Superior temporal gyrus (tissue), 1 donor: ENCODE data around the gene AUTS2.
A peak's percentile ranks its signal among the peaks of the same experiment; 100 is the strongest.

Experiments used
- DNase-seq: peaks from one replicate; pipeline ENCODE4 v3.0.0-alpha.2; 2016; ENCODE audit errors: extremely low spot score

AUTS2 gene

DNA sequence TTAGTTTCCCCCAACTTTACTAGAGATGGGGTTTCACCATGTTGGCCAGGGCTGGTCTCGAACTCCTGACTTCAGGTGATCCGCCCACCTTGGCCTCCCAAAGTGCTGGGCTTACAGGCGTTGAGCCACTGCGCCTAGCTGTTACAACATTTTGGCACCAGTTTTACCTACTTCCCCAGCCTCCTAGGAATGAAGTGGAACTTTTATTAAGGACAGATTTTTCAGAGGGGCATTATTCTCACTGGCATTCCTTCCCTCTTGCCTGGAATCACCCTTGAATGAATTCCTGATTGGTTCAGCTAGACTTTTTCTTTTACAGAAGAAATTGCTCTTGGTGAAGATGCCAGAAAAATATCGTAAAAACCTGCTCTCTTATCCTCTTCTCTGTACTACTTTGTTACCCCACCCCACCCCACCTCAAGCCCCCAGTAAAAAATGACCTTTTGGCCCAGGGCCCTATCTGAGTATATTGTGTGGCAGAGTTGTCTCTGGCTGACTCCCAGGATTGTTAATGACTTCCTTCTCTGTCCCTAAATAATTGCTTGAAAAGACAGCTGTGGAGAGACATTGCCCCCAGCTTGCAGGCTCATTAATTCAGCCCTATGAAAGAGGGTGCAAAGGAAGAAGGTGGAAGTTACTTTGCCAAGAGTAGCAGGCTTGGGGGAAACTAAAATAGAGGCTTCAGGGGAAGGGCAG is 189.6 kb downstream of the AUTS2 start:
- no peak for DNase-seq

DNA sequence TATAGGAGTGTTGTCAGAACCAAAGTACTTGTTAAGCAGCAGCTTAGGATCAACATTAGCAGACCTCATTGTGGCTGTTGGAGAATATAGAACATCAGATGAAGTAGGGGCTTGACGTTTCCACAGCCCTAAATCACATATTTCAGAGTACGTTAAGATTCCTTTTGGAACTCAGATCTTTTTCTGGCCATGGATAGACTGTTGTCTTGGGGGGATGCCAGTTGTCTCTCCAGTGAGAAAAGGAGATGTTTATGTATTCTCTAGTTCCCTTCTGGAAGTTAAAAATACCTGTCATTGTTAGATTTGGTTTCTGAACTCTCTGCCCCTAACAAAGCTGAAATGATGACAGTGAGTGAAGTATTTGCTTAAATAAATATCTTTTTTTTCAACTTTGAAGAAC is 191.3 kb downstream of the AUTS2 start:
- no peak for DNase-seq

DNA sequence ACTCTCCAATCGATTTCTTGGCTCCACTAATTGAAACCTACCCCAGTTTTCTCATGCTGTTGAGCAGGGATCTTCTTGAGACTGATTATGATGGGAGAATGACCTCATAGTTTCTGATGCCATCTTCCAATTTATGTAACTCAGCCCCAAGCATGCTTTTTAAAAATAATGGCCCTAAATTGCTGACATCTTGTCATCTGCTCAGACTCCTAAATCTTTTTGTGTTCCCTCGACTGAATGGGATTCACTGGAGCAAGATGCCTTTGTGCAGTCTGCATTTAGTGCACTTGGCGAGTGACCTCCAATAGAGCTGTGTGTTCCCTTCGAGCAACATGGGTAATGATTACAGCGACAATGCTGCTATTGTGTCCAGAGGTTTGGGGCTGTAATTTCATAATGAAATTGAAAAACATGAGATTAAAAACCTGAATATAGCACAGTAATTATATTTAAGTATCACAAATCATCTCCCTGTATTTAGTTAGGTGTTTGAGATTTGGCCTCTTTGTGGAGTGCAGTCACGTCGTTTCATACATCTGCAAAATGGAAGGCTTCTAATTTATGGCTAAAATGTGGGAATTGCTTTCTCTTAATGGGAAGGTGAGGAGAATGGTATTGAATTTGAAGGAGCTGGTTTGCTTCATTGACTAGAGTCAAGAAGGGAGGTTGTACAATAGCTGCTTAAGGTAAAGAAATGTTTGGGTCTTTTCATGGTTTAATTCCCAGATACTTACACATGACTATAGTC is 192.9 kb downstream of the AUTS2 start:
- peak; percentile 73 for DNase-seq

DNA sequence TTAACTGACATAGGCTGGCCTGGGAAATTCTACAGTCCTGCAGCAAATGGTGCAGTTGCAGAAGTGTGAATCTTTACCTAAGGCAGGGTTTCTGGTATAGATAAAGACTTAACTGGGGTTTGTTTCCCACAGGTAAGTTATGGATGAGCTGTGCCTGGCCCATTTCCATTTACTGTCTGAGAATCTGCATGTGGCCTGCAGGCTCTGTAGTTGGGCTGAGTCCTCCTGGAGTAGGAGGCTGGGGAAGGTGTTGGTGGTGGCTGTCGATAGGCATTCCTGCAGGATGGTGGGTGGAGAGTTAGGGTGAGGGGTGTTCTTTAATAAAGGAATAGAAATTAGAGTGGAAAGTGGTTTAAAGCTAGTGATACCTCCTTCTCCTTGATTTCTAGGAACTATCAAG is 193.5 kb downstream of the AUTS2 start:
- DNase-seq = no peak

DNA sequence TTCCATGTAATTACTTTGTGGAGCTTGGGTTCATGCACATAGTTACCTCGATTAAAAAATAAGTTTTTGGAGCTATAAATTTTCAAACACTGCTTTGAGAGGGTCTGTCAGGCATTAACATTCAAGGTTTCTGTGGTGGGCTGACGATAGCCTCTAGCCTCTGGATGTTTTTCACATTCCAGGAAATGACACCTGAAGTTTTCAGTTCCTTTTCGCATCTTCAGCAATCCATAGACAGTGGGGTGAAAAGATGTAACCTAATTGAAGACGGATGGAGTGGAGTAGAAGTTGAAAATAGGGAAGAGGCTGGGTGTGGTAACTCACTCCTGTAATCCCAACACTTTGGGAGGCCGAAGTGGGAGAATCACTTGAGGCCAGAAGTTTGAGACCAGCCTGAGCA is 197.7 kb downstream of the AUTS2 start:
- DNase-seq = no peak

DNA sequence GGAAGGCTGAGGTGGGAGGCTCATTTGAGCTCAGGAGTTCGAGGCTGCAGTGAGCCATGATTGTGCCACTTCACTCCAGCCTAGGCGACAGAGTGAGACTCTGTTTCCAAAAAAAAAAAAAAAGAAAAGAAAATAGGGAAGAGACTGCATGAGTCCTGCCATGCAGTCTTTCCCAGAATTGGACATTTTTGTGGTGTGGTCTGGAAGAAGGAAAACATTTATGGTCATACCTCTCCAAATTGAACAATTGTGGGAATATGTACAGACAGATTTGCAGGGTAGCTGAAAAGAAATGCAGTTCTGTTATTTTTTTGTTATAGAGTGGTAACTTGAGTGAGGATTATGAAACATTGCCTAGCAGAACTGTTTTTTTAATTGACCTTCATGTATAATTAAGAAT is 198.1 kb downstream of the AUTS2 start:
- no peak for DNase-seq

DNA sequence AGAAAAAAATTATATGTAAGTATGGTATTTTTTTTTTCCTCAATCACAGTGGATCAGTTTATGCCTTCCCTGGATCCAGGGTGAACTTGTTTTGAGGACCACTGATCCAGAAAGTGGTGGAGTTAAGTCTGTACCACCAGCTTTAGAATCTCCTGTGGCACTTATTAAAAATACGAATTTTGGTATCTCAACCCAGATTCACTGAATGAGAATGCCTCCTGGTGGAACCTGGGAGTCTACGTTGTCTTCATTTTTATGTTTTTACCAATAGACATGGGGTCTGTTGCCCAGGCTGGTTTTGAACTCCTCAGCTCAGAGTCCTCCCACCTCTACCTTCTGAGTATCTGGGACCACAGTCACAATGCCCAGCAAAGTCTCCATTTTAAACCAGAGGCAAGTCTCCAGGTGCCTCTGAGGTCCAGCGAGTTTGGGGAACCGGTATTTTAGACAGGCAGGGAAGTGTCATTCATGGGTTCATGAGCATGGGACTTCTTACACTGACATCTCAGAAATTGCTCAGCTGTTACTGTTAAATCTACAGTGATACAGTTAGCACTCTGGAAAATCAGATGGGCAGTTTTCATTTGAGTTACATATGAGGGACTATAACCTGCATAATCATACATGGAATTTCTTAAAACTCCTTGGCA is 200.9 kb downstream of the AUTS2 start:
- no peak for DNase-seq

DNA sequence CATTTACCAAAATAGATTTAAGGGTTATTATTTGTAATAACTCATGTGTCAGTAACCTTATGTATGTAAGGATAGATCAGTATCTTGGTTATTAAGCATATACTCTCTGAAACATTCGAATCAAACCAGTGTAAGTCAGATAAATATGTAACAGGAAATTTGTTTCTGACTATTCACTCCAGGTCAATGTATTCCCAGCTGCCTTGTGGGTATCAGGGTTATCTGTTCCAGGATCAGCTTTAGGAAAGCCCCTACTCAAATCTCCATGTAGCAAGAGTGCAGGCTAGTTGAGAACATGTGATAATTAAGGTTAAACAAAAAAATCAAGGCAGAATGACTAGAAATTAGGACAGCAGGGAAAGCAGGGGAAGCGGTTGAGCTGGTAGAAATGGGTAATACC is 201.7 kb downstream of the AUTS2 start:
- no peak for DNase-seq

DNA sequence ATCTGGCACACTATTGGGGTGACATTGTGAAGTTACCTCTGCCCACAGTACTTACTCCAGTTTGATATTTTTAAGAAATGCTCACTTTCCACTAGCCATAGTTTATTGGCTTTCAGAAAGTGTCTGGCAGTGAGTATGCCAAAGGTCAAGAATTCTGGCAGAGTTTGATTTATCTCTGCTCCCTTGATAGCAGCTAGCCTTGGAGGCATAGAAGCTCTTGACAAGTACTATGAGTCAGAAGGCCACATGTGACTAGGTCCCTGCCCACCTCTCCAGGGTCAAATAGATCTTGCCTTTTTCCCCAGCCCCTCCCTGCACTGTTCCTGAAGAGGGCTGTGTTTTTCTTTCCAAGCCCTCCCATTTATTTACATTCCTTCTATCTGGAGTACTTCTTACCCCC is 202.2 kb downstream of the AUTS2 start:
- no peak for DNase-seq

DNA sequence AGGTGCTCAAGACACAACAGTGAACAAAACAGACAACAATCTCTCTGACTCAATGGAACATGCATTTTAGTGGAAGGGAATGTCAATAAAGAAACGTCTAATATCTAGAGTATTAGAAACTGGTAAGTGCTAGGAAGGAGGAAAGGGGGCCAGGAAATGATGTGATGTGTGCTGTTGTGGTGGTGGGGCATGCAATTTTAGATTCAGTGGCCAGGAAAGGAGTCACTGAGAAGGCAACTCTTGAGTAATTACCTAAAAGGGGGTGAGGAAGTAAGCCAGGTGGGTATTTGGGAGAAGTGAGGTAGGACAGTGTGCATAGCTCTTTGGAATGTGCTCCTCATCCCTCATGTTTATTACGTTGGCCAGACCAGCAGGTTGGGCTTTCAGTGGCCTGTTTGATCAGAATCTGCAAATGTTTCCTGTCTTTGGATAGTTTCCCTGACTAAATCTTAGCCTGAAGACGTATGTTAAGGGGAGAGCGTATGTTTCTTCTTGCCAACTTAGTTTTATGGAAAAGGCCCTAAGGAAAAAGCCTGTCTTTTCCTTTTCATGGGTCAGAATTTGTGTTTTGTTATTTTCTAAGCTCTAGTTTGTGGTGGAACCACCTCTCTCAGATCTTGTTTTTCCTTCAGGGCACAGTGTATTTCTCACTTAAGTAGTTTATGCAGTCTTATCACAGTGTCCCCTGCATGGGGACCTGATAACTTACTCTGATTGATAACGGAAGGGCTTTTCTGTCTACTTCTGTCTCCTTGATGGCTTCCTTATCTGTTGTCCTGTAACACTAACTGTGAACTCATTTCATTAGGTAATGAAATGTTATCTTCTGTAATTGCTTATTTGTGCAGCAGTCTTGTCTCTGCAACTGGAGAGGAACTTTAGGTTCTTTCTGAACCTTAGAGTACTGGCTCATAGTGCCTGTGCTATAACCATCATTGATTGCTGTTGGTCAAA is 203.7 kb downstream of the AUTS2 start:
- DNase-seq = no peak

DNA sequence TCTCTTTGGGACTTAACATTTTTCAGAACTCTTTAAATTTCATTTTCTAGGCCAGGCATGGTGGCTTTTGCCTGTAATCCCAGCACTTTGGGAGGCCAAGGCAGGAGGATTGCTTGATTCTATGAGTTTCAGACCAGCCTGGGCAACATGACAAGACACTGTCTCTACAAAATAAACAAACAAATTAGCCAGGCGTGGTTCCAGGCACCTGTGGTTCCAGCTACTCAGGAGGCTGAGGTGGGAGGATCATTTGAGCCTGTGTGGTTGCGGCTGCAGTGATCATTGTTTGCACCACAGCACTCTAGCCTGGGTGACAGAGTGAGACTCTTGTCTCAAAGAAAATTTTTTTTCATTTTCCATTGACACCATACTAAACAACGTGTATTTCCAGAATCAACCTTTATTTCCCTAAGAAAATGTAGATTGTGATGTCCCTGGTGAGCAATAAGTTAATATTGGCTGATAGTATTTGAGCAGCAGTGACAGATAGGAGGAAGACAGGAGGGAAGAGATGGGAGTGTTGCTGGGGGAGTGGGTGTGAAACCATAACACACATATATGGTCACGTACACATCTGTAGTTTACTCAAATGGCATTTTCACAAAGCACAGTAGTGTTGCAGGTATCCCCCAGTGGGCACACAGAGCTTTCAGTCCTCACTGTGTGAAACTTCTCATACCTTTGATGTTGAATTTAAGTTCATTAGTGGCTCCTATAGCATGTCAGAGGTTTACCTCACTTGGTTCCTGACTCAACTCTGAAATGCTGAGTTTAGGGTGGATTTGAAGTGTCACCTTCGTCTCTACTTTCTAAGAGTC is 205.6 kb downstream of the AUTS2 start:
- no peak for DNase-seq

DNA sequence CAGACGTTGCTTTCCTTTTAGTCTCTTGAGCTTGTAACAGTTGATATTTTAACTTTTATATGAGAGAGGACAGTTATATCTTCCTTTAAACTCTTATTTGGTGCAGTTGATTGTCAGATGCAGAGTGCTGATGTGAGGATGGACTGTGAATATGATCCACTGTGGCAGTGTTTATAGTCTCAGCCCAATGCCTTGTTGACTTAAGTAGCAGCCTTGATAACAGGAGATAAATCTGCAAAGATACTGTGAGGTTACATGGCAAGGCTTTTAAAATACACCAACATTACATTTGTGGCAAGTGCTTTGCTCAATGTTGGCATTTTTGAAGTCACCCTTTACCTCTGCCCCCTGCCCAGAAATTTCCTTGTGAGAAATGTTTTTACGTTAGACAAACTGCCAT is 206.7 kb downstream of the AUTS2 start:
- no peak for DNase-seq

DNA sequence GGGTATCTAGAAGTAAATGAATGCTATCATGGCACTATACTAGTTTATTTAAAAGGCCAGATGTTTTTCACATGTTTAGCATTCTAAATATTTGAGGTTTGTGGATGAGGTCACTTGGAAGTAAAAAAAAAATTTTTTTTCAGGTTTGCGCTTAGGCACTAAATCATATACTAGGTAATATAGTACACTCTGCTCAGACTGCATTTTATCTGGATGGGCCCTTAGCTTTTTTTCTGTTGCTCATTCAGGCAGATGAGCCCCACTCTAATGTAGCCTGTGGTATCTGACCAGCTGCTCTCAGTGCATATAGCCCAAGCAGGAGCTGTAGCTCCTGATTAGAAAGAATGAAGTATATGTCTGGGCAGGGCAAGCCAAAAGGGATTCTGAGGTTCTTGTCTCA is 210.1 kb downstream of the AUTS2 start:
- no peak for DNase-seq

DNA sequence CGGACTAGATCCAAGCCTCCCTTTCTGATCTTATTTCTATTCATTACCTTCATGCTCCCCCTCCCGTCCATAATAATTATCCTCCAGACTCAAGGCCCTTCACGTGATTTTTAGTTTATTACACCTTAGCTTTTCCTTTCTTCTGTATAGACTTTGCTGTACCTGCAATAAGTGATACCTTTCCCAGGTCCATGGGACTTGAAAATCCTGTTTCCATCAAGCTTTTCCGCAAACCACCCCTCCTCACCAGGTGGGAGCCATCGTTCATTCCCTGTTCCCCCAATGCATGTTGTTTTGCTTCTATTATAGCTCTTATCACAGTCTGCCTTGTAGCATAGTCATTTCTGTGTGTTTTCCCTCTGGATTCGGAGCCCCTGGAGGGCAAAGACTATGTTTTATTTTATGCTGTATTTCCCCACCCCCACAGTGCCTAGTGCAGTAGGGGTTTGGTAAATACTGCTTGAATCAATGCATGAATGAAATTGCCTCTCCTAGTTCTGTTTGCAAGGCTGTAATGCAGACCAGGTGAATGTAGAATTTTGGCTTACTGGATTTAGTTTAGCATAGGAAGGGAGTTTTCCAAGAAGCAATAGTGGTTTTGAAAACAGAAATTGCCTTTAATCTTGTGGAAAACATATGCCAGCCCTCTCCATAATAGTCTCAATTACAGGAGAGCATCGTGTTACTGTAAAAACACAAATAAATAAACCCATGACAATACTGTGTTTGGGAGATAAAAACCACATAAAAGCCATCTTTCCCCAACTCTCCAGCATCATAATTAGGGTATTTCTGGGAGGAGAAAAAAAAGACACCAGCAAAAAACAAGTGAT is 213.4 kb downstream of the AUTS2 start:
- DNase-seq = no peak

DNA sequence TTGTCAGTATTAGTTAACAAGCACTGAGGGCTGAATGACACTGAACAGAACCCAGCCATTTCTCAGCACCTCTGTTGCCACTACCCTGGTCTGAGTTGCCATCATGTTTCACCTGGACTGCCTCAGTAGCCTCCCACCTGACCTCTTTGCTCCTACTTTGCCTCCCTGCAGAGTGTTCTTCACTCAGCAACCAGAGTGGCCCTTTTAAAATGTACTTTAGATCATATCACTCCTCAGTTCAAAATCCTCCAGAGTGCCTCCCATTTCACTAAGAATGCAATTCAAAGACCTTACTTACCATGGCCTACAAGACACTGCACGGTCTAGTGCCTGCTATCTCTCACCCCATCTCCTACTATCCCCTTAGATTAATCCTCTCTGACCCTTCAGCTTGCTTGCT is 214.5 kb downstream of the AUTS2 start:
- DNase-seq = no peak

DNA sequence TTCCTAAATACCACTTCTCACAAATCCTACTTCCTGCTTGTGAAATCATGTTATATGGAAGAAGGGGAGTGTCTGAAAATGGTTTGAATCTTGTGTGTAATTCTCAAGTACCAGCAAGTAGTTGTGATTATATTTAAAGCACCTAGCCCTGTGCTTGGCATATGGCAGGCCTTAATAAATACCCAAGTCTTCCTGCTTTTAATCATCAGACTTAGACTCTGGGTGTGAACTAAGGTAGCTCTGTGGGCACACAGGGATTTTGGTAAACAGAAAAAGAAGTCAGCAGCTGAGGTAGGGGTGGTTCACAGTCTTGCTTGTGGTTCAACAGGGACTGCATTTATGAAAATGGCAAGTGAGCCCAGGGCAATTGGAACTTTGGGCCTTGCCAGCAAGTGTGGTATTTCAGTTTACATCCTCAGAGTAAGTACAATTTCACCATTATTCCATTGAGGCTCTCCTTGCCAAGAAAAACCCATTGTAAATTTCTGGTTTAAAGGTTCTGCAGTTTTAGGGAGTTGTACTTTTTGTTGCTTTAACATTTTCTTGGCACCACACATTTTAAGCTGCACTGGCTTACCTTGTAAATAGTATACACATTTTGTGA is 215.5 kb downstream of the AUTS2 start:
- no peak for DNase-seq

DNA sequence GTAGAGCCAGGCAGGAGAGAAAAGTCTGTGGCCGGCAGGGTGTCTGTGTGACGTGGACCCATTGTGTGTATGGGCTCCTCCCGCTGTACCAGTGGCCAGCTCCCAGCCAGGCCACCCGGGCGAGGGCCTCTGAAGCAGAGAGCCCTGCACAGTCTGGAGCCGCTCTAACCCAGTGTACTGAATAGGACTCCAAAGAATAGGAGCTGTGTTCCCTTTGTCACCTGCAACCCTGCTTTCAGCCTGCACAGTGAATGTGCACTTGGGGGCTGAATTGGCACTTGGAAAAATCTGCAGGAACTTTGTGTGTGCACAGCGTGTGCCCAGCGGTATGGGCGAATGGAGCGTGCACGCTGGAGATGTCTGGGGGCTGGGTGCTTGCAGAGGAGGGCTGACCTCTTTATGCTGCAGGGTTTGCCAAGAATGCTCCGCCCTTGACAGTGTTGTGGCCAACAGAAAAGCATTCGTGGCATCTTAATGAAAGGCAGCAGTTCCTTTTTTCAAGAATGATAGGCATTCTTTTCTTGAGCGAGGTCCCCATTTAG is 216.2 kb downstream of the AUTS2 start:
- peak; percentile 86 for DNase-seq

DNA sequence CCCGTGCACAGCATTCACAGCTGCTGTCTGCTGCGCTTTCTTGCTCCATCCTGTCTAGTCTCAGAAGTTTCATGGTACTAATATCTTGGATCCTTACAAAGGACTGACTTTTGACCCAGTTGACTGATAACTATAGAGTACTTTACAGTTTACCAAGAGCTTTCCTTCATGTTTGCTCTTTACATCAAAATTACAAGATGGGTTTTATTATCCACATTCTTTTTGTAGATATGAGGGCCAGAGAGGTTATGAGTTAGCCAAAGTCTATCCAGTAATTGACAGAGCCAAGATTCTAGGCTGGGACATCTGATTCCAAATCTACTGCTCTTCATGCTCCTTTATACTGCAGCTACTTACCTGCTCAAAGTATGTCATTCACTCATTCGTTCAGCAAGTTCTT is 218.2 kb downstream of the AUTS2 start:
- no peak for DNase-seq

DNA sequence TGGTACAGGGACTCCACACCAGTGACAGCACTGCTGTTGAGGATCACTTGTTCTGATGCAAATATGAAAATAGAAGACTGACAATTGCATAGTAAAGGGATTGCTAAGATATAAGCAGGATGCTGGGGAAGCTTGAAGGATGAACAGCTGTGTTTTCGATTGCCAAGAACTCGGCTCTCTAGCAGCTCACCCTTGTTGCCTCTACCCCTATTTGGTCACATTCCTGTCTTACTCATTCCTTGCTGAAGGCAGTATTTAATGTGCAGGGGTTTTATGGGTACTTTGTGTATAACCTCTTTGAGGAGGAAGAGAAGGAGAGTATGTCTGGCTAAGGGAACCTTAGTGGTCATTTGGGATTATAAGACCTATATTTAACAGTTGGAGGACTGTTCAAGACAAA is 218.8 kb downstream of the AUTS2 start:
- DNase-seq = no peak
